ENCODE results near the gene ABHD17A.
"Not testable (repeated sequence)": the region's sequence is repeated elsewhere in the genome, so short reads cannot be mapped to it uniquely, and the experiment has no call there.

ABHD17A gene

GRCh38 chr19:1889907-1890306 is 4.6 kb upstream of the ABHD17A start:
- H3K4me2 ChIP-seq (ENCODE audit: low read length) = no peak overlapping the region
- H3K4me1 ChIP-seq (ENCODE audit: control insufficient read depth, low read length) = peaks cover 14% of the 10 kb centered on the region
- H3K4me3 ChIP-seq (ENCODE audit: low read length) = no peak overlapping the region
- no peak overlapping the region for H3K27ac ChIP-seq (ENCODE audit: low read depth, low read length)
- H3K79me2 ChIP-seq (ENCODE audit: control insufficient read depth, low read length) = peaks cover 2% of the 10 kb centered on the region
- H3K9me2 ChIP-seq (replicated peaks; ENCODE audit: control insufficient read depth, low read length) = no peaks in the 10 kb centered on the region
- TF ChIP-seq EZH2phosphoT487 (IDR thresholded peaks at IDR 0.05; ENCODE audit: borderline replicate concordance, low read length) (no peak), CTCF (IDR thresholded peaks at IDR 0.05; ENCODE audit: low read depth, low read length, poor library complexity, severe bottlenecking) (no peak)
- no peaks in the 10 kb centered on the region for H3F3A ChIP-seq (ENCODE audit: control insufficient read depth, insufficient read depth)
- H4K20me1 ChIP-seq (ENCODE audit: control insufficient read depth, insufficient read depth, low read depth, low read length) = no peaks in the 10 kb centered on the region; the same call in 1 of the 2 replicates
- H3K36me3 ChIP-seq (ENCODE audit: control insufficient read depth, low read length) = peaks cover under 1% of the 10 kb centered on the region; the same call in 1 of the 2 replicates
- H3K9me3 ChIP-seq (ENCODE audit: control insufficient read depth, insufficient read depth, low read length) = no peaks in the 10 kb centered on the region
- no peaks in the 10 kb centered on the region for H3K27me3 ChIP-seq (ENCODE audit: control insufficient read depth, low read length)

GRCh38 chr19:1888385-1888784 is 3.1 kb upstream of the ABHD17A start:
- Histone ChIP-seq H3K27me3 (ENCODE audit: control insufficient read depth, low read length) (no peaks in the 10 kb centered on the region), H3K4me1 (ENCODE audit: control insufficient read depth, low read length) (peaks cover 23% of the 10 kb centered on the region), H3K27ac (ENCODE audit: low read depth, low read length) (no peak overlapping the region), H3K36me3 (ENCODE audit: control insufficient read depth, low read length) (peaks cover 5% of the 10 kb centered on the region), H3K4me3 (ENCODE audit: low read length) (no peak overlapping the region), H3K9me2 (replicated peaks; ENCODE audit: control insufficient read depth, low read length) (no peaks in the 10 kb centered on the region), H3K4me2 (ENCODE audit: low read length) (no peak overlapping the region), H4K20me1 (ENCODE audit: control insufficient read depth, insufficient read depth, low read depth, low read length) (peaks cover 14% of the 10 kb centered on the region), H3F3A (ENCODE audit: control insufficient read depth, insufficient read depth) (no peaks in the 10 kb centered on the region), H3K79me2 (ENCODE audit: control insufficient read depth, low read length) (peaks cover 17% of the 10 kb centered on the region), H3K9me3 (ENCODE audit: control insufficient read depth, insufficient read depth, low read length) (no peaks in the 10 kb centered on the region)
- TF ChIP-seq EZH2phosphoT487 (IDR thresholded peaks at IDR 0.05; ENCODE audit: borderline replicate concordance, low read length) (no peak), CTCF (IDR thresholded peaks at IDR 0.05; ENCODE audit: low read depth, low read length, poor library complexity, severe bottlenecking) (no peak)

- H3F3A ChIP-seq (ENCODE audit: control insufficient read depth, insufficient read depth); H3K9me2 ChIP-seq (replicated peaks; ENCODE audit: control insufficient read depth, low read length); H3K4me3 ChIP-seq (ENCODE audit: low read length); H3K27ac ChIP-seq (ENCODE audit: low read depth, low read length); H3K4me2 ChIP-seq (ENCODE audit: low read length); H3K27me3 ChIP-seq (ENCODE audit: control insufficient read depth, low read length); H3K9me3 ChIP-seq (ENCODE audit: control insufficient read depth, insufficient read depth, low read length): not testable (repeated sequence)
- Histone ChIP-seq H4K20me1 (ENCODE audit: control insufficient read depth, insufficient read depth, low read depth, low read length) (peaks cover 26% of the 10 kb centered on the region), H3K36me3 (ENCODE audit: control insufficient read depth, low read length) (peaks cover 17% of the 10 kb centered on the region), H3K4me1 (ENCODE audit: control insufficient read depth, low read length) (peaks cover 35% of the 10 kb centered on the region), H3K79me2 (ENCODE audit: control insufficient read depth, low read length) (peaks cover 36% of the 10 kb centered on the region)
Measured at GRCh38 chr19:1886360-1886759, 1.1 kb upstream of the ABHD17A start.

- H3F3A ChIP-seq (ENCODE audit: control insufficient read depth, insufficient read depth) = no peaks in the 10 kb centered on the region
- peak overlapping the region; percentile 98 for H3K4me2 ChIP-seq (ENCODE audit: low read length)
- no peaks in the 10 kb centered on the region for H3K27me3 ChIP-seq (ENCODE audit: control insufficient read depth, low read length)
- no peaks in the 10 kb centered on the region for H3K9me2 ChIP-seq (replicated peaks; ENCODE audit: control insufficient read depth, low read length)
- peaks cover 47% of the 10 kb centered on the region for H3K79me2 ChIP-seq (ENCODE audit: control insufficient read depth, low read length)
- no peaks in the 10 kb centered on the region for H3K9me3 ChIP-seq (ENCODE audit: control insufficient read depth, insufficient read depth, low read length)
- H3K4me3 ChIP-seq (ENCODE audit: low read length) = peak overlapping the region; percentile 99
- peaks cover 26% of the 10 kb centered on the region for H4K20me1 ChIP-seq (ENCODE audit: control insufficient read depth, insufficient read depth, low read depth, low read length)
- no peak overlapping the region for H3K27ac ChIP-seq (ENCODE audit: low read depth, low read length)
- peaks cover 35% of the 10 kb centered on the region for H3K4me1 ChIP-seq (ENCODE audit: control insufficient read depth, low read length)
- TF ChIP-seq EZH2phosphoT487 (IDR thresholded peaks at IDR 0.05; ENCODE audit: borderline replicate concordance, low read length) (no peak), CTCF (IDR thresholded peaks at IDR 0.05; ENCODE audit: low read depth, low read length, poor library complexity, severe bottlenecking) (no peak)
- peaks cover 17% of the 10 kb centered on the region for H3K36me3 ChIP-seq (ENCODE audit: control insufficient read depth, low read length)
Measured at GRCh38 chr19:1884719-1885334, 469 bp downstream of the ABHD17A start.

Data from DOHH2 (cell line).